Rectal smooth muscle tissue (tissue), 1 donor: Measurements from ENCODE around the gene IRF7.

Source experiments
- H3K27ac ChIP-seq: one replicate; pipeline ENCODE4 v1.7.0; 2013; ENCODE audit warnings: low read depth, low read length, inconsistent platforms
- H3K27me3 ChIP-seq: one replicate; pipeline ENCODE4 v1.7.0; 2013; ENCODE audit warnings: low read length; ENCODE audit not compliant: control insufficient read depth, insufficient read depth
- H3K36me3 ChIP-seq: one replicate; pipeline ENCODE4 v1.7.0; 2013; ENCODE audit warnings: low read length; ENCODE audit not compliant: control insufficient read depth, insufficient read depth
- H3K4me1 ChIP-seq: one replicate; pipeline ENCODE4 v1.7.0; 2013; ENCODE audit warnings: low read length; ENCODE audit not compliant: control insufficient read depth, insufficient read depth
- H3K4me3 ChIP-seq: one replicate; pipeline ENCODE4 v1.7.0; 2013; ENCODE audit warnings: low read length
- H3K9ac ChIP-seq: one replicate; pipeline ENCODE4 v1.7.0; 2013; ENCODE audit warnings: low read length

IRF7 gene

DNA sequence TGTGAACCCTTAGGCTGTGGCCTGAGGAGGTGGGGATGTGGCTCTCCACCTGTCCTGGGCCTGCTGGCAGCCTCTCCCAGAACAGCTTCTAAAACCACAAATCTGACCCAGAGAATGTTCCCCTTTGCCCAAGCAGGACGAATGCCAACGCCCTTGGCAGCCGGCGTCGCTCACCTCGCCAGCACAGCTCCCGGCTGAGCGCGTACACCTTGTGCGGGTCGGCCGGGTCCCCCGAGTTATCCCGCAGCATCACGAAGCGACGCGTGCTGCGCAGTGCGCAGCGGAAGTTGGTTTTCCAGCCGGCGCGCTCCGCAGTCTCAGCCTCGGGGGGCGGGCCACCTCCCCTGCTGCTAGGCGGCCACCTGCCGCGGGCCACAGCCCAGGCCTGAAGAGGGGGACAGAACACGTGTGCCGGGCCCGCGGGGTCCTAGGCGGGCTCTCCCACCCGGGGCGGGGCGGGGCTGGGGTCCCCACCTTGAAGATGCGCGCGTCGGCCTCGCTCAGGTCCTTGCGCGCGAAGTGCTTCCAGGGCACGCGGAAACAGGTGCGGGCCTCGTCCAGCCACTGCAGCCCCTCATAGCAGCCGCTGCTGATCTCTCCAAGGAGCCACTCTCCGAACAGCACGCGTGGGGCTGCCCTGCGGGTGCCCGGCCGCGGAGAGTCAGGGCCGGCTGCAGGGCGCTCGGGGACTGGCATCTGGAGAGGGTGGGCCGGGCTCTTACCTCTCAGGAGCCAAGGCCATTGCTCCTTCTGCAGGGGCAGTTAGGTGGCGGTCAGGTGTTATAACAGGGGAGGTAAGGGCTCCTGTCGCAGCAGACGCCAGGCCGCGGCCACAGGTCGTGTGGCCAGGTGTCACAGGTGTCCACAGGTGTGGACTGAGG lies 887 bp downstream of the IRF7 start:
- Histone ChIP-seq H3K4me1 (peaks cover 4% of the 10 kb centered on the region), H3K27me3 (no peaks in the 10 kb centered on the region), H3K27ac (peak overlapping the region; percentile 98), H3K36me3 (peaks cover 19% of the 10 kb centered on the region), H3K4me3 (peak overlapping the region; percentile 92), H3K9ac (peak overlapping the region; percentile 93)

GRCh38 chr11:614021-614622 lies 1.6 kb downstream of the IRF7 start:
- H3K27ac ChIP-seq: peak overlapping the region; percentile 15
- H3K4me3 ChIP-seq: peak overlapping the region; percentile 92
- no peak overlapping the region for H3K9ac ChIP-seq
- H3K4me1 ChIP-seq: peaks cover 4% of the 10 kb centered on the region
- H3K27me3 ChIP-seq: no peaks in the 10 kb centered on the region
- peaks cover 21% of the 10 kb centered on the region for H3K36me3 ChIP-seq

GRCh38 chr11:613369-613968 lies 2.3 kb downstream of the IRF7 start:
- H3K9ac ChIP-seq: no peak overlapping the region
- H3K4me3 ChIP-seq: no peak overlapping the region
- no peaks in the 10 kb centered on the region for H3K27me3 ChIP-seq
- peaks cover 4% of the 10 kb centered on the region for H3K4me1 ChIP-seq
- no peak overlapping the region for H3K27ac ChIP-seq
- H3K36me3 ChIP-seq: peaks cover 26% of the 10 kb centered on the region

GRCh38 chr11:612961-613300 lies 2.8 kb downstream of the IRF7 start:
- Histone ChIP-seq H3K4me3 (no peak overlapping the region), H3K27me3 (no peaks in the 10 kb centered on the region), H3K27ac (no peak overlapping the region), H3K9ac (no peak overlapping the region), H3K36me3 (peaks cover 31% of the 10 kb centered on the region), H3K4me1 (peaks cover 4% of the 10 kb centered on the region)

DNA sequence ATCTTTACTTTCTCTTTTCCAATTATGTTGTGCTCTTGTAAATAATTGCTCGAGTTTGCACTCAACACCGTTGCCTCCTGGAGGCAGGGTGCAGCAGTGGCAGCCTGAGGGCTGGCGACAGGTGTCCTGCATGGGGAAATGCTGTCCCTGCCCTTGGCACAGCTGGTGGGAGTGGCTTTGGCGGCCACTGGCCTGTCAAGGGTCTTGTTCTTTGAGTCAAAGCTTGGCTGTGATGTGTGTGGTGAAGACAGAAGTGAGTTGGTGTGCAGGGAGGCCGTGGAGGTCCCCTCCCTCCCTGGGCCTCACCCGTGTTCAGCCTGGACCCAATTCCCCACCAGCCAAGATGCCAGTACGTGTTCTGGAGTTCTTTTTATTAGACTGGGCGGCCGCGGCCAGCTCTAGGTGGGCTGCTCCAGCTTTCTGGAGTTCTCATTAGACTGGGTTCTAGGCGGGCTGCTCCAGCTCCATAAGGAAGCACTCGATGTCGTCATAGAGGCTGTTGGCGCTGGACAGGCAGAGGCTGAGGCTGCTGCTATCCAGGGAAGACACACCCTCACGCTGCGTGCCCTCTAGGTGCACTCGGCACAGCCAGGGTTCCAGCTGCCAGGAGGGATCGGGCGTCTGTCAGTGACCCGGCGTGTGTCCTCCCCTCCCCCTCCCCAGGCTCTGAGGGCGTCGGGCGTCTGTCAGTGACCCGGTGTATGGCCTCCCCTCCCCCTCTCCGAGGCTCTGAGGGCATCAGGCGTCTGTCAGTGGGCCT lies 3.4 kb downstream of the IRF7 start:
- Histone ChIP-seq H3K27me3 (no peaks in the 10 kb centered on the region), H3K9ac (no peak overlapping the region), H3K4me3 (no peak overlapping the region), H3K4me1 (peaks cover 4% of the 10 kb centered on the region), H3K36me3 (peaks cover 32% of the 10 kb centered on the region), H3K27ac (no peak overlapping the region)

DNA sequence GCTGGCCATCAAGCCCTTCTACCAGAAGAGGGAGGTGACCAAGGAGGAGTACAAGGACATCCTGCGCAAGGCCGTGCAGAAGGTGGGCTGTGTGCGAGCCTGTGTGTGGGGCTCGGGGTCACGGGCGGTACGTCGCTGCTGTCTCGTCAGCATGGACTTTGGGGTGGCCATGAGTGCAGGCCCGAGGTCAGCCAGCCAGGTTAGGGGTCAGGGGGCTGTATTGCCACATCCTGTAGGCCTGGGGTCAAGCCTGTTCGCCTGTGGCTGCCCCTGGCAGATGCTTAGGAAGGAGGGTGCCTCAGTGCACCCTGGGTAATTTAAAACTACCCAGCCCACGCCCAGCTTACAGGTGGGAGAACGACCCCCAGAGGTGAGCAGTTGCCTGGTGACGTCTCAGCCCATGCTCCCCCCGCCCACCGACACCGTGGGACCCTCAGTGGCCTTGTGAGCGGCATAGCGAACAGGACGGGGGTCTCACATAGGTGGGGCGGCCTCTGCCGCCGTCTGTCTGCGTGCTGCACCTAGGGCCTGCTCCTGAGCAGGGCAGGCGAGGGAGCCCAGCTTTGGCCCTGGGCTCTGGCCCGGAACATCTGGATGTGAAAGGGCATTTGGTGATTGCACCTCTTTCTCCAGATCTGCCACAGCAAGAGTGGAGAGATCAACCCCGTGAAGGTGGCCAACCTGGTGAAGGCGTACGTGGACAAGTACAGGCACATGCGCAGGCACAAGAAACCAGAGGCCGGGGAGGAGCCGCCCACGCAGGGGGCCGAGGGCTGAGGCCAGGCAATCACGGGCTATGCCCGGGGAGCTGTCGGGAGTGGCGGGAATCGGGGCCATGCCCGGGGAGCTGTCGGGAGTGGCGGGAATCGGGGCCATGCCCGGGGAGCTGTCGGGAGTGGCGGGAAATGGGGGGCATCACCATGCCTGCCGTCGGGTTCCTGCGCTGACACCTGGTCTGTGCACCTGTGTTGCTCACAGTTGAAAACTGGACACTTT lies 4.5 kb downstream of the IRF7 start:
- Histone ChIP-seq H3K9ac (no peak overlapping the region), H3K4me3 (no peak overlapping the region), H3K4me1 (peaks cover 4% of the 10 kb centered on the region), H3K36me3 (peaks cover 36% of the 10 kb centered on the region), H3K27ac (no peak overlapping the region), H3K27me3 (no peaks in the 10 kb centered on the region)

DNA sequence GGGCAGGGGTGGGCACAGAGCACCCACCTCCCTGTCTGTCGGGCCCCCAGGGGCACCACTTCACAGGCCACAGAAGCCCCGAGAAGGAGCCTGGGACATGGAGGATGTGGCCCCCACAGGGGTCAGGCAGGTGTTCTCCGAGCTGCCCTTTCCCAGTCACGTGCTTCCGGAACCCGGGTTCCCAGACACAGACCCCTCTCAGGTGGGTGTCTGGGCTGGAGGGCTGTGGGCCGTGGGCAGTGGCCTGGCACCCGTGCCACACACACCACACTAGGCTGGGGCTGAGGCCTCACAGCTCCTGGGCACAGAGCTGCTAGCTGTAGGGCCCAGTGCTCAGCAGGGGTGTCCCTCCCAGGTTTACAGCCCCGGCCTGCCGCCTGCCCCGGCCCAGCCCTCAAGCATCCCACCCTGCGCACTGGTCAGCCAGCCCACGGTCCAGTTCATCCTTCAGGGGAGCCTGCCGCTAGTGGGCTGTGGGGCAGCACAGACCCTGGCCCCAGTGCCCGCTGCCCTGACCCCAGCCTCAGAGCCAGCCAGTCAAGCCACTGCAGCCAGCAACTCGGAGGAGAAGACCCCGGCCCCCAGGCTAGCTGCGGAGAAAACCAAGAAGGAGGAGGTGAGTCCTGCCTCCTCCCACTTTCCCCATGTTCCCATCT lies 5.5 kb downstream of the IRF7 start:
- H3K27ac ChIP-seq: no peak overlapping the region
- H3K27me3 ChIP-seq: no peaks in the 10 kb centered on the region
- no peak overlapping the region for H3K4me3 ChIP-seq
- peaks cover 43% of the 10 kb centered on the region for H3K36me3 ChIP-seq
- H3K4me1 ChIP-seq: peaks cover 3% of the 10 kb centered on the region
- H3K9ac ChIP-seq: no peak overlapping the region

DNA sequence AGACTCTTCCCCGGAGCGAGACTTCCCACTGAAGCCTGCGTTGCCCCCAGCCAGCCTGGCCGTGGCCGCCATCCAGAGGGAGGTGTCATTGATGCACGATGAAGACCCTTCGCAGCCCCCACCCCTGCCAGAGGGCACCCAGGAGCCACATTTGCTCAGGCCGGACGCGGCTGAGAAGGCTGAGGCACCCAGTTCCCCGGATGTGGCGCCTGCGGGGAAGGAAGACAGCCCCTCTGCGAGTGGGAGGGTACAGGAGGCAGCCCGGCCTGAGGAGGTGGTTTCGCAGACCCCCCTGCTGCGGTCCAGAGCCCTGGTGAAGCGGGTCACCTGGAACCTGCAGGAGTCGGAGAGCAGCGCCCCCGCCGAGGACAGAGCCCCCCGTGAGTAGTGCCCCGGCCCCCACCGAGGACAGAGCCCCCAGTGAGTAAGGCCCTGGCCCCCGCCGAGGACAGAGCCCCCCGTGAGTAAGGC lies 6.4 kb downstream of the IRF7 start:
- no peaks in the 10 kb centered on the region for H3K4me1 ChIP-seq
- no peak overlapping the region for H3K27ac ChIP-seq

GRCh38 chr11:608791-609251 lies 6.9 kb downstream of the IRF7 start:
- H3K9ac ChIP-seq: no peak overlapping the region
- no peaks in the 10 kb centered on the region for H3K27me3 ChIP-seq
- H3K27ac ChIP-seq: no peak overlapping the region

More for the DNA sequence above, 6.4 kb downstream of the IRF7 start:
- no peaks in the 10 kb centered on the region for H3K27me3 ChIP-seq
- no peak overlapping the region for H3K9ac ChIP-seq
- peaks cover 51% of the 10 kb centered on the region for H3K36me3 ChIP-seq
- no peak overlapping the region for H3K4me3 ChIP-seq

GRCh38 chr11:607971-608659 lies 7.6 kb downstream of the IRF7 start:
- peaks cover 55% of the 10 kb centered on the region for H3K36me3 ChIP-seq
- H3K4me1 ChIP-seq: no peaks in the 10 kb centered on the region
- H3K27ac ChIP-seq: no peak overlapping the region
- no peak overlapping the region for H3K9ac ChIP-seq
- H3K4me3 ChIP-seq: no peak overlapping the region
- H3K27me3 ChIP-seq: no peaks in the 10 kb centered on the region

More at GRCh38 chr11:608791-609251, 6.9 kb downstream of the IRF7 start:
- H3K4me1 ChIP-seq: no peaks in the 10 kb centered on the region
- no peak overlapping the region for H3K4me3 ChIP-seq
- H3K36me3 ChIP-seq: peaks cover 51% of the 10 kb centered on the region
